ENCODE measurements around the gene PDXDC1. TPM values are rescaled to one million over a fixed set of nuclear protein-coding genes. Genes with fewer than 3 reads are reported as not detected.
"Not testable (repeated sequence)": the region's sequence is repeated elsewhere in the genome, so short reads cannot be mapped to it uniquely, and the experiment has no call there.

Gene PDXDC1
- total RNA-seq, 1 experiment from 2014 or later: 127 TPM

GRCh38 chr16:15071916-15072769 is 97.3 kb downstream of the PDXDC1 start:
- DNase-seq (ENCODE audit: low read depth, low spot score); in situ Hi-C loops (cut with HindIII; ENCODE audit: low pct_unique_long_range_greater_than_20kb, low sequenced_read_pairs): not testable (repeated sequence)

GRCh38 chr16:15073101-15073500 is 98.3 kb downstream of the PDXDC1 start:
- in situ Hi-C loops (cut with HindIII; ENCODE audit: low pct_unique_long_range_greater_than_20kb, low sequenced_read_pairs): no loop called here

GRCh38 chr16:15076161-15076560 is 101.3 kb downstream of the PDXDC1 start:
- DNase-seq (ENCODE audit: low read depth, low spot score); in situ Hi-C loops (cut with HindIII; ENCODE audit: low pct_unique_long_range_greater_than_20kb, low sequenced_read_pairs): not testable (repeated sequence)

More at GRCh38 chr16:15073101-15073500, 98.3 kb downstream of the PDXDC1 start:
- no peak for DNase-seq (ENCODE audit: low read depth, low spot score)

- in situ Hi-C loops (cut with HindIII; ENCODE audit: low pct_unique_long_range_greater_than_20kb, low sequenced_read_pairs); DNase-seq (ENCODE audit: low read depth, low spot score): not testable (repeated sequence)
Measured at GRCh38 chr16:15080883-15081282, 106.1 kb downstream of the PDXDC1 start.

- DNase-seq (ENCODE audit: low read depth, low spot score); in situ Hi-C loops (cut with HindIII; ENCODE audit: low pct_unique_long_range_greater_than_20kb, low sequenced_read_pairs): not testable (repeated sequence)
Measured at GRCh38 chr16:15082788-15083187, 108.0 kb downstream of the PDXDC1 start.

- DNase-seq (ENCODE audit: low read depth, low spot score); in situ Hi-C loops (cut with HindIII; ENCODE audit: low pct_unique_long_range_greater_than_20kb, low sequenced_read_pairs): not testable (repeated sequence)
Measured at GRCh38 chr16:15090663-15091269, 115.9 kb downstream of the PDXDC1 start.

GRCh38 chr16:15093571-15093954 is 118.7 kb downstream of the PDXDC1 start:
- DNase-seq (ENCODE audit: low read depth, low spot score); in situ Hi-C loops (cut with HindIII; ENCODE audit: low pct_unique_long_range_greater_than_20kb, low sequenced_read_pairs): not testable (repeated sequence)

GRCh38 chr16:15093955-15094827 is 119.4 kb downstream of the PDXDC1 start, which contains the start of gene RRN3:
TSS of gene RRN3 (minus strand) at chr16:15094272. CDS start at chr16:15094233, 39 bp downstream.
- in situ Hi-C loops (cut with HindIII; ENCODE audit: low pct_unique_long_range_greater_than_20kb, low sequenced_read_pairs): not testable (repeated sequence)
- DNase-seq (ENCODE audit: low read depth, low spot score): peak; percentile 90

- in situ Hi-C loops (cut with HindIII; ENCODE audit: low pct_unique_long_range_greater_than_20kb, low sequenced_read_pairs): not testable (repeated sequence)
Measured at GRCh38 chr16:15096583-15096972, 121.8 kb downstream of the PDXDC1 start.

GRCh38 chr16:15099366-15099909 is 124.6 kb downstream of the PDXDC1 start:
- in situ Hi-C loops (cut with HindIII; ENCODE audit: low pct_unique_long_range_greater_than_20kb, low sequenced_read_pairs); DNase-seq (ENCODE audit: low read depth, low spot score): not testable (repeated sequence)

More at GRCh38 chr16:15096583-15096972, 121.8 kb downstream of the PDXDC1 start:
- DNase-seq (ENCODE audit: low read depth, low spot score): not testable (repeated sequence)

GRCh38 chr16:15100372-15100987 is 125.7 kb downstream of the PDXDC1 start:
- in situ Hi-C loops (cut with HindIII; ENCODE audit: low pct_unique_long_range_greater_than_20kb, low sequenced_read_pairs); DNase-seq (ENCODE audit: low read depth, low spot score): not testable (repeated sequence)

GRCh38 chr16:15127641-15128425 is 153.0 kb downstream of the PDXDC1 start:
- DNase-seq (ENCODE audit: low read depth, low spot score); in situ Hi-C loops (cut with HindIII; ENCODE audit: low pct_unique_long_range_greater_than_20kb, low sequenced_read_pairs): not testable (repeated sequence)

GRCh38 chr16:15130256-15130932 is 155.6 kb downstream of the PDXDC1 start:
- in situ Hi-C loops (cut with HindIII; ENCODE audit: low pct_unique_long_range_greater_than_20kb, low sequenced_read_pairs): not testable (repeated sequence)

GRCh38 chr16:15130943-15131700 is 156.3 kb downstream of the PDXDC1 start:
- DNase-seq (ENCODE audit: low read depth, low spot score); in situ Hi-C loops (cut with HindIII; ENCODE audit: low pct_unique_long_range_greater_than_20kb, low sequenced_read_pairs): not testable (repeated sequence)

More at GRCh38 chr16:15130256-15130932, 155.6 kb downstream of the PDXDC1 start:
- not testable (repeated sequence) for DNase-seq (ENCODE audit: low read depth, low spot score)

Measured in SK-MEL-5 (cell line).